GM23338 (cell line): ENCODE measurements around the gene PPM1L. TPM values are rescaled to one million over a fixed set of nuclear protein-coding genes. Genes with fewer than 3 reads are reported as not detected.
A peak's percentile ranks its signal among the peaks of the same experiment; 100 is the strongest.

Experiments
- ATAC-seq: fragments of 200-7000 bp; cut with Tn5 transposase; 3 replicates; pipeline ENCODE4 v1.9.1; 2020
- DNase-seq: peaks from one replicate; pipeline ENCODE4 v3.0.0-alpha.2; 2015; ENCODE audit warnings: low spot score
- H2AFZ ChIP-seq: fragments of 200-600 bp; sonication (generic); 2 replicates; pipeline ENCODE4 v1.8.0; 2016; ENCODE audit warnings: antibody characterized with exemption, mild to moderate bottlenecking, moderate library complexity
- H3F3A ChIP-seq: fragments of 200-600 bp; sonication (generic); replicated peaks from 2 replicates; pipeline ENCODE4 v1.8.0; 2017; ENCODE audit warnings: antibody characterized with exemption, mixed run types, low read depth
- H3K27ac ChIP-seq: fragments of 200-600 bp; sonication (generic); 2 replicates; pipeline ENCODE4 v1.6.1; 2016; ENCODE audit warnings: low read depth
- H3K27me3 ChIP-seq: fragments of 200-600 bp; sonication (generic); 2 replicates; pipeline ENCODE4 v1.8.0; 2016; ENCODE audit warnings: mild to moderate bottlenecking, mixed run types, moderate library complexity; ENCODE audit not compliant: insufficient read depth
- H3K36me3 ChIP-seq: fragments of 200-600 bp; sonication (generic); 2 replicates; pipeline ENCODE4 v1.8.0; 2016; ENCODE audit warnings: mild to moderate bottlenecking; ENCODE audit not compliant: insufficient read depth
- H3K4me1 ChIP-seq: fragments of 200-600 bp; sonication (generic); 2 replicates; pipeline ENCODE4 v1.8.0; 2016; ENCODE audit warnings: mild to moderate bottlenecking, moderate library complexity; ENCODE audit not compliant: insufficient read depth
- H3K4me2 ChIP-seq: fragments of 200-600 bp; sonication (generic); 2 replicates; pipeline ENCODE4 v1.7.1; 2017; ENCODE audit warnings: mixed run types
- H3K4me3 ChIP-seq: fragments of 200-600 bp; sonication (generic); 2 replicates; pipeline ENCODE4 v1.6.1; 2016; ENCODE audit warnings: mixed run types
- H3K79me2 ChIP-seq: fragments of 200-600 bp; sonication (generic); replicated peaks from 2 replicates; pipeline ENCODE4 v1.8.0; 2017; ENCODE audit warnings: mild to moderate bottlenecking; ENCODE audit not compliant: insufficient read depth
- H3K9me2 ChIP-seq: fragments of 200-600 bp; sonication (generic); 2 replicates; pipeline ENCODE4 v1.8.0; 2017; ENCODE audit not compliant: insufficient read depth
- H4K20me1 ChIP-seq: fragments of 200-600 bp; sonication (generic); replicated peaks from 2 replicates; pipeline ENCODE4 v1.8.0; 2017; ENCODE audit warnings: mild to moderate bottlenecking; ENCODE audit not compliant: insufficient read depth
- H3K27ac Mint-ChIP-seq: 2 replicates; pipeline ENCODE4 v1.8.0; 2020; ENCODE audit warnings: inconsistent platforms, mild to moderate bottlenecking, moderate library complexity, mixed read lengths
- H3K27me3 Mint-ChIP-seq: 3 replicates; pipeline ENCODE4 v1.8.0; 2022; ENCODE audit warnings: low read depth, mild to moderate bottlenecking, moderate library complexity, mixed read lengths, inconsistent platforms; ENCODE audit not compliant: insufficient read depth, poor library complexity
- H3K36me3 Mint-ChIP-seq: 3 replicates; pipeline ENCODE4 v1.8.0; 2021; ENCODE audit warnings: low read depth, mild to moderate bottlenecking, inconsistent platforms, moderate library complexity, mixed read lengths
- H3K4me1 Mint-ChIP-seq: 3 replicates; pipeline ENCODE4 v1.8.0; 2020; ENCODE audit warnings: mild to moderate bottlenecking, inconsistent platforms, mixed read lengths
- H3K4me3 Mint-ChIP-seq: 3 replicates; pipeline ENCODE4 v1.8.0; 2021; ENCODE audit warnings: moderate library complexity, mild to moderate bottlenecking, inconsistent platforms, mixed read lengths
- H3K9me3 Mint-ChIP-seq: 3 replicates; pipeline ENCODE4 v1.8.0; 2020; ENCODE audit warnings: moderate library complexity, mild to moderate bottlenecking, inconsistent platforms, mixed read lengths
- NANOG ChIP-seq: IDR thresholded peaks from 2 replicates; pipeline ENCODE4 v1.6.1; 2016; ENCODE audit warnings: antibody characterized with exemption, borderline replicate concordance
- POLR2AphosphoS5 ChIP-seq: IDR thresholded peaks from 2 replicates; pipeline ENCODE4 v1.6.1; 2016; ENCODE audit warnings: antibody characterized with exemption, low read depth
- ZNF331 ChIP-seq: fragments of 250-450 bp; sonication (Bioruptor Pico); IDR thresholded peaks from 2 replicates; pipeline ENCODE4 v1.5.0; 2020; ENCODE audit warnings: low read depth, mild to moderate bottlenecking, moderate library complexity
- polyA plus RNA-seq: library from polyadenylated mRNA; unstranded; fragments of >200 nt; fragmentation: Nextera tagmentation; extraction: Ambion mirVana; gene quantifications from 2 replicates; pipeline ENCODE4 v1.2.1, GENCODE V29; 2016
- total RNA-seq: library from RNA; depleted of rRNA; stranded (reverse); fragments of >200 nt; shearing (Covaris generic); gene quantifications from 2 replicates; pipeline ENCODE4 v1.2.3, GENCODE V29; 2014
- TF ChIP-seq, protein P1 (sequence below): IDR thresholded peaks from one replicate; pipeline ENCODE4 v1.6.1; 2018; ENCODE audit warnings: antibody characterized with exemption; ENCODE audit not compliant: unreplicated experiment
- TF ChIP-seq, protein P2 (sequence below): IDR thresholded peaks from 2 replicates; pipeline ENCODE4 v1.6.1; 2016; ENCODE audit warnings: antibody characterized with exemption

The PPM1L gene
- total and polyA plus RNA-seq, 2 experiments from 2014 or later, result 3.9 to 26.4 TPM

DNA sequence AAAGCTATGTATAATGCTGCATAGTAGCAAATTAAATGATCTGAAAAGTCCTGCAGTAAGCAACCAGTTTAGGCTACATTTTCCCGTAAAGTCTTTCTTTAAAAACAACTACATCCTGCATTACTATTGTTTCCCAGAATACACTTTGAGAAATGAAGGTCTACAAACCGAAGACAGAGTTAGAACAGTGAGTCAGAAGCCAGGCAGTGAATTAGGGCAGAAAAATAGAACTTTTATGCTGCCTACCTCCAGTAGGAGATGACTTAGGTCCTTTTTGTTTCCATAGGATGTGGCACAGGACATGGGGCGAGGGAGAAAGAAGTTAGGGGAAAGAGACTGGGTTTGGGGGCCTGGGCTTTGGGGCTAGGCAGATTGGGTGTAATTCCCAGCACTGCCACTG lies 127.3 kb downstream of the PPM1L start:
- H3K4me3 Mint-ChIP-seq, result no peak overlapping the region
- no peaks in the 10 kb centered on the region for H3K36me3 ChIP-seq
- H3K27ac Mint-ChIP-seq, result 0 out of 2 replicates have a peak overlapping the region, but pooled peaks have one; percentile 15
- no peak for DNase-seq
- no peak overlapping the region for H3K4me3 ChIP-seq
- H3K4me1 ChIP-seq, result no peaks in the 10 kb centered on the region
- no peak for ATAC-seq
- H3K27me3 ChIP-seq, result no peaks in the 10 kb centered on the region
- H3K36me3 Mint-ChIP-seq, result peaks cover 24% of the 10 kb centered on the region
- peaks cover 12% of the 10 kb centered on the region; the same call in 1 of the 2 replicates for H3K9me2 ChIP-seq
- H2AFZ ChIP-seq, result no peak overlapping the region
- H3K79me2 ChIP-seq, result no peaks in the 10 kb centered on the region
- no peaks in the 10 kb centered on the region for H4K20me1 ChIP-seq
- H3K4me2 ChIP-seq, result no peak overlapping the region
- peaks cover 15% of the 10 kb centered on the region for H3K9me3 Mint-ChIP-seq
- H3K4me1 Mint-ChIP-seq, result peaks cover 24% of the 10 kb centered on the region
- H3K27ac ChIP-seq, result no peak overlapping the region
- TF ChIP-seq, protein P1, sequence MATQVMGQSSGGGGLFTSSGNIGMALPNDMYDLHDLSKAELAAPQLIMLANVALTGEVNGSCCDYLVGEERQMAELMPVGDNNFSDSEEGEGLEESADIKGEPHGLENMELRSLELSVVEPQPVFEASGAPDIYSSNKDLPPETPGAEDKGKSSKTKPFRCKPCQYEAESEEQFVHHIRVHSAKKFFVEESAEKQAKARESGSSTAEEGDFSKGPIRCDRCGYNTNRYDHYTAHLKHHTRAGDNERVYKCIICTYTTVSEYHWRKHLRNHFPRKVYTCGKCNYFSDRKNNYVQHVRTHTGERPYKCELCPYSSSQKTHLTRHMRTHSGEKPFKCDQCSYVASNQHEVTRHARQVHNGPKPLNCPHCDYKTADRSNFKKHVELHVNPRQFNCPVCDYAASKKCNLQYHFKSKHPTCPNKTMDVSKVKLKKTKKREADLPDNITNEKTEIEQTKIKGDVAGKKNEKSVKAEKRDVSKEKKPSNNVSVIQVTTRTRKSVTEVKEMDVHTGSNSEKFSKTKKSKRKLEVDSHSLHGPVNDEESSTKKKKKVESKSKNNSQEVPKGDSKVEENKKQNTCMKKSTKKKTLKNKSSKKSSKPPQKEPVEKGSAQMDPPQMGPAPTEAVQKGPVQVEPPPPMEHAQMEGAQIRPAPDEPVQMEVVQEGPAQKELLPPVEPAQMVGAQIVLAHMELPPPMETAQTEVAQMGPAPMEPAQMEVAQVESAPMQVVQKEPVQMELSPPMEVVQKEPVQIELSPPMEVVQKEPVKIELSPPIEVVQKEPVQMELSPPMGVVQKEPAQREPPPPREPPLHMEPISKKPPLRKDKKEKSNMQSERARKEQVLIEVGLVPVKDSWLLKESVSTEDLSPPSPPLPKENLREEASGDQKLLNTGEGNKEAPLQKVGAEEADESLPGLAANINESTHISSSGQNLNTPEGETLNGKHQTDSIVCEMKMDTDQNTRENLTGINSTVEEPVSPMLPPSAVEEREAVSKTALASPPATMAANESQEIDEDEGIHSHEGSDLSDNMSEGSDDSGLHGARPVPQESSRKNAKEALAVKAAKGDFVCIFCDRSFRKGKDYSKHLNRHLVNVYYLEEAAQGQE, result no peak
- no peak for TF ChIP-seq ZNF331
- TF ChIP-seq, protein P2, sequence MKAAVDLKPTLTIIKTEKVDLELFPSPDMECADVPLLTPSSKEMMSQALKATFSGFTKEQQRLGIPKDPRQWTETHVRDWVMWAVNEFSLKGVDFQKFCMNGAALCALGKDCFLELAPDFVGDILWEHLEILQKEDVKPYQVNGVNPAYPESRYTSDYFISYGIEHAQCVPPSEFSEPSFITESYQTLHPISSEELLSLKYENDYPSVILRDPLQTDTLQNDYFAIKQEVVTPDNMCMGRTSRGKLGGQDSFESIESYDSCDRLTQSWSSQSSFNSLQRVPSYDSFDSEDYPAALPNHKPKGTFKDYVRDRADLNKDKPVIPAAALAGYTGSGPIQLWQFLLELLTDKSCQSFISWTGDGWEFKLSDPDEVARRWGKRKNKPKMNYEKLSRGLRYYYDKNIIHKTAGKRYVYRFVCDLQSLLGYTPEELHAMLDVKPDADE, result no peak
- H3F3A ChIP-seq, result no peaks in the 10 kb centered on the region
- H3K27me3 Mint-ChIP-seq, result peaks cover 6% of the 10 kb centered on the region

DNA sequence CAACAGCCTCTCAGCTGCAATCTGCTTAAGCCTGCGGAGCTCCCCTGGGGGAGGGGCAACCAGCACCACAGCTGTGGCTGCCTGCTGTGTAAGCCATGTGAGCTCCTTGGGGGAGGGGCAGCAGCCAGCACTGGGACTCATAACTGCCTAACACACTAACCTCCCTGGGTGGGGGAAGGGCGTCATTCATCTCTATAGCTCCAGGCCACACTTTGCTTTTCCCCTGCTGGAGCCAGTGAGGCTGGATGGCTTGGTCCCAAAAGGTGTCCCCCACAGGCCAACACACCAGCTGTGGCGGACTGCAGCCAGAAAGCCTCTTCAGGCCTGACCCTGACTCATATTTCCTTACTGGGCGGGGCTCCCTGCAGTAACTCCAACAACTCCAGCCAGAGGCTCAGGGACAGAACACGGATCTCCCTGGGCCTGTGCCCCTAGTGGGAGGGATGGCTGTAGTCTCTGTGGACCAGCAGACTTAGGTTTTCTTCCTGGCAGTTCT lies 129.8 kb downstream of the PPM1L start:
- no peaks in the 10 kb centered on the region for H3K79me2 ChIP-seq
- peaks cover 6% of the 10 kb centered on the region for H3K27me3 Mint-ChIP-seq
- no peak overlapping the region for H3K4me3 ChIP-seq
- peaks cover 14% of the 10 kb centered on the region; the same call in 1 of the 2 replicates for H3K9me2 ChIP-seq
- no peak overlapping the region for H3K4me3 Mint-ChIP-seq
- peak overlapping the region; percentile 71; the same call in 1 of the 2 replicates for H3K4me2 ChIP-seq
- peaks cover 24% of the 10 kb centered on the region for H3K4me1 Mint-ChIP-seq
- no peaks in the 10 kb centered on the region for H3K27me3 ChIP-seq
- H3K36me3 ChIP-seq, result no peaks in the 10 kb centered on the region
- H3K4me1 ChIP-seq, result no peaks in the 10 kb centered on the region
- H3K9me3 Mint-ChIP-seq, result peaks cover 22% of the 10 kb centered on the region
- no peak overlapping the region for H3K27ac ChIP-seq
- ATAC-seq (peak; percentile 73), DNase-seq (peak; percentile 61)
- peaks cover 41% of the 10 kb centered on the region for H3K36me3 Mint-ChIP-seq
- 0 out of 2 replicates have a peak, but pooled peaks have one; percentile 11 for TF ChIP-seq NANOG
- TF ChIP-seq POLR2AphosphoS5, result no peak
- H2AFZ ChIP-seq, result no peak overlapping the region
- H3K27ac Mint-ChIP-seq, result peak overlapping the region; percentile 60; the same call in 1 of the 2 replicates
- no peaks in the 10 kb centered on the region for H4K20me1 ChIP-seq
- no peaks in the 10 kb centered on the region for H3F3A ChIP-seq
